ENCODE data around the gene STXBP1.
"Not testable (repeated sequence)": the region's sequence is repeated elsewhere in the genome, so short reads cannot be mapped to it uniquely, and the experiment has no call there.

STXBP1 gene

DNA sequence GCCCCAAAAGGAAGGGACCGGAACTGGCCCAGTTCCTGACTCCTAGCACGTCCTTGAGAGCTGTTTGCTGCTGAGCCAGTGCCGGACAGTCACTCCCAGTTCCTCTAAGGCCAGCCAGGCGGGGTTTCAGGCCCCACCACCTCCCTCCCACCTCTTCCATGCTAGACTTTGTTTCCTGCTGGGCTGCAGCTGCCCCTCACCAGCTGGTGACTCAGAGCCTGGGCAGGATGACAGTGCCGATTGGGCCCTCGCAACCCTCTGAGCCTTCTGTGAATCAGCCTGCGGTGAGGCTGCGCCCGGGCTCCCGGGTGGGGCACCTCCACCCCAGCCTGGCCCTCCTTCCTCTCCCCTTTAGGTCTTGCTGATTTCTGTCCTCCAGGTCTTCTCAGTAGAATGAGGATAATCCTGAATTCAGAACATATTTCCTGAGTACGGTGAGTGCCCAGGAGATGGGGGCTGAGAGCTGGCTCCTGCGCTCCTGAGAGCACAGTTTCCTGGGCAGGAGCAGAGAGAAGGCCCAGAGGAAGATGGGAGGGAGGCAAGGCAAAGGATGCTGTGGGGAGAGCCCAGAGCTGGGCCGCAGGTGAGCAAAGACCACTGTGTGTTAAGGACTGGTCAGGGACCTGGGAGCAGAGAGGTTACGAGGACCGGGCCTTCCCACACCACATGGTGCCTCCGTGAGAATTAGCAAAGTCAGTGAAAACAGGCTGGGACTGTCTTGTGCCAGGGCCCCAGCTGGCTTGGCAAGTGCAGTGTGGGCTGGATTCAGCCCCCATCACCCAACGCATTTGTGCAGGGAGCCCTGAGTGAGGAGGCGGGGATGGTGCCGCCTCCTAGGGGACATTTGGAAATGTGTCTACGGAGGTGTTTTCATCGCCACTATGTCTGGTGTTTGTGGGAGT is 32.9 kb upstream of the STXBP1 start:
- DNase-seq = peak; percentile 97

DNA sequence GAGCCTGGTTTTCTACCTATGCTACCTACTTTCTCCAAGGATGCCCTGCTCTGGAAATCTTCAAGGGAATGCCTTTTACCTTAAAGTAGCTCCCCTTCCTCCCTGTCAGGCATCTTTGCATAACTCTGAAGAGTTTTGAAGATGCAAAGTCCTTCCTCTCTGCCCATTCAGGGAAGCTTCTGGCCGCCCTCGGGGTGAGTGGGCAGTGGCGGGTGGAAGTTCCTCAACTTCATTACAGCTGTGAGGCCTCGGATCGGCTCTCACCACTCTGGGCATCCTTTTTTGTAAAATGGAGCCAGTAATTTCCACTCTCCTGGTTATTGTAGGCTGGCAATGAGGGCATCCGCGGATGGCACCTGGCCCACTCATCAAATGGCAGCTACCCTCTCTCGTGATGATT is 31.7 kb upstream of the STXBP1 start:
- DNase-seq = no peak

DNA sequence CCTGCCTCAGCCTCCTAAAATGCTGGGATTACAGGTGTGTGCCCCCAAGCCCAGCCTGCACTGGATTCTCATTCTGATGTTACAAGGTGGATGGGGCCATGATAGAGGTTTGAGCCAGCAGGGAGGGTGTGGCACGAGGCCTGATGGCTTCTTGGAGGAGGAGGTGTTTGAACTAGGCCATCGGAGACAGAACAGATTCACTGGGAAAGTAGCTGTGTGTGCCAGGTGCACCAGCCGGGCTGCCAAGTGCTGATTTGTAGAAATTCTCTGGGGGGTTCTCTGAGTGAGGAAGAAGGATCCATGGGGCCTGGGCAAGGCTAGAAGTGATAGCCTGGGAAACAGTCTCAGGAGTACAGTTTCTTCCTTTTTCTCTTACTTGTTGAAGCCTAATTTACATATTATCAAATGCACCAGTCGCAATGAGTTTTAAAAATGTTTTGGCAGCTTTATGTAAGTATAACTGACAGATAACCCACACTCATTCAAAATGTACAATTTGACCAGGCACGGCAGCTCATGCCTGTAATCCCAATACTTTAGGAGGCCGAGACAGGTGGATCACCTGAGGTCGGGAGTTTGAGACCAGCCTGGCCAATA is 31.1 kb upstream of the STXBP1 start:
- peak; percentile 63 for DNase-seq

DNA sequence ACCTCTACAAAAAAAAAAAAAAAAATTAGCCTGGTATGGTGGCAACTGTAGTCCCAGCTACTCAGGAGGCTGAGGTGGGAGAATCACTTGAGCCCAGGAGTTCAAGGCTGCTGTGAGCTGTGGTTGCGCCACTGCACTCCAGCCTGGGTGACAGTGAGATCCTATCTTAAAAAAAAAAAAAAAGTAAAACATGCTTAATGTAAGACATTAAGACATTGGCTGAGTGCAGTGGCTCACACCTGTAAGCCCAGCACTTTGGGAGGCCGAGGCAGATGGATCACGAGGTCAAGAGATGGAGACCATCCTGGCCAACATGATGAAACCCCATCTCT is 27.6 kb upstream of the STXBP1 start:
- not testable (repeated sequence) for DNase-seq

DNA sequence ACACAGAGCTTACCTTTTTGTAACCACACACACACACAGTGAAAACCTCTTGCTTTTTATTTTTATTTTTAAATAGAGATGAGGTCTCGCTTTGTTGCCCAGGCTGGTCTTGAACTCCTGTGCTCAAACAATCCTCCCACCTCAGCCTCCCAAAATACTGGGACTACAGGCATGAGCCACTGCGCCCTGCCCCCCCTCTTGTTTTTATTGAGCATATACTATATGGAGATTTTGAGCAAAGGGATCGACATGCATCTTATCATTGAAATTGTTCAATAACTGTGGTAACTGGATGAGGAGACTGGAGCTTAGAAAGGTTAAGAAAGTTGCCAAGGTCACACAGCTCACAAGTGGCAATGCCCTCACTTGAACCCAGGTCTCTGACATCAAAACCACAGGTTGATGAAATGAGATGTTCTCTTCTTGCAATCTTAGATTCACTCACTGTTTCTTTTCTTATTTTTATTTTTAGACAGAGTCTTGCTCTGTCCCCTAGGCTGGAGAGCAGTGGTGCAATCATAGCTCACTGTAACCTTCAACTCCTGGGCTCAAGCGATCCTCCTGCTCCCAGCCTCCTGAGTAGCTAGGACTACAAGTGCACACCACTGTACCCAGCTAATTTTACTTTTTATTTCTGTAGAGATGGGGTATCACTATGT is 26.8 kb upstream of the STXBP1 start:
- DNase-seq = no peak

DNA sequence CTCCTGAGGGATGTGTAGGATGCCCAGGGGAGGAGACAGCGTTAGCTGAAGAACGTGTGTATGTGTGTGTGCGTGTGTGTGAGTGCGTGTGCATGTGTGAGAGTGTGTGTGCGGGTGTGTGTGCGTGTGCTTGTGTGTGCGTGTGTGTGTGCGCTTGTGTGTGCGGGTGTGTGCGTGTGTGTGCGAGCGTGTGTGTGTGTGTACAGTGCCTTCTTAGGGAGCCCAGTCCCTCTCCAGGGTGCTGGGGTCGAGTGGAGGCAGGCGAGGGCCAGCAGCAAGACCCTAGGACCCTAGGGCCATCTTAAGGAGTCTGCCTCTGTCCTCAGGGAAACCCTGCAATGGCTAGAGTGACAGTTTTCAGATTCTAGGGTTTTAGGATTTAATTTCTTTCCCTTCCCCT is 26.0 kb upstream of the STXBP1 start:
- no peak for DNase-seq

DNA sequence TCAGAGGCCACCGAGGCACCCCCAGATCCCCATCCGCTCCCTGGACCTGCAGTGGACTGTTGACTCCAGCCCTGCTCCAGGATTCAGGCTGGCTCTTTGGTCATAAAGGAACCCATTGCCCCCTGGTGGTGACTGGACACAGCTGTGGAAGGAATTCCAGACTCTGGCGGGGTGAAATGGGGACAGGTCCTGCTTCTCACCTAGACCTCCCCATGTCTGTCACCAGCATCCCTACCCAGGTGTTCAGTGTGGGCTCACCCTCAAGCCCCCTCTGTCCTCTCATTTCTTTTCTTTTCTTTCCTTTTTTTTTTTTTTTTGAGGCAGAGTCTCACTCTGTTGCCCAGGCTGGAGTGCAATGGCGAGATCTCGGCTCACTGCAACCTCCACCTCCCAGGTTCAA is 25.5 kb upstream of the STXBP1 start:
- DNase-seq = peak; percentile 94

DNA sequence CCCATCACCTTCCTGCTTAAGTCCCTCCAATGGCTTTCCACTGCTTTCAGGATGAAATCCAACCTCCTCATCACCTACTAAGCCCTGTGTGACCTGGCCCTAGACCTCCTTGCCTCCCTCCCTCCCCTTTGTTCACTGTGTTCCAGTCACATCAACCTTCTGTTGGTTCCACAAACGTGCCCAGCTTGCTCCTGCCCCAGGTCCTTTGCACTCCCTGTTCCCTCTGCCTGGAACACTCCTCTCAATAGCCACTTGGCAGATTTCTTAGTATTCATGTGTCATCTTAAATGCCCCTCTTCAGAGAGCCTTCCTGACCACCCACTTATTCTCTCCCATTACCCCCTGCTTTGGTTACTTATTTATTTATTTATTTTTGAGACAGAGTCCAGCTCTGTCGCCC is 24.1 kb upstream of the STXBP1 start:
- no peak for DNase-seq

DNA sequence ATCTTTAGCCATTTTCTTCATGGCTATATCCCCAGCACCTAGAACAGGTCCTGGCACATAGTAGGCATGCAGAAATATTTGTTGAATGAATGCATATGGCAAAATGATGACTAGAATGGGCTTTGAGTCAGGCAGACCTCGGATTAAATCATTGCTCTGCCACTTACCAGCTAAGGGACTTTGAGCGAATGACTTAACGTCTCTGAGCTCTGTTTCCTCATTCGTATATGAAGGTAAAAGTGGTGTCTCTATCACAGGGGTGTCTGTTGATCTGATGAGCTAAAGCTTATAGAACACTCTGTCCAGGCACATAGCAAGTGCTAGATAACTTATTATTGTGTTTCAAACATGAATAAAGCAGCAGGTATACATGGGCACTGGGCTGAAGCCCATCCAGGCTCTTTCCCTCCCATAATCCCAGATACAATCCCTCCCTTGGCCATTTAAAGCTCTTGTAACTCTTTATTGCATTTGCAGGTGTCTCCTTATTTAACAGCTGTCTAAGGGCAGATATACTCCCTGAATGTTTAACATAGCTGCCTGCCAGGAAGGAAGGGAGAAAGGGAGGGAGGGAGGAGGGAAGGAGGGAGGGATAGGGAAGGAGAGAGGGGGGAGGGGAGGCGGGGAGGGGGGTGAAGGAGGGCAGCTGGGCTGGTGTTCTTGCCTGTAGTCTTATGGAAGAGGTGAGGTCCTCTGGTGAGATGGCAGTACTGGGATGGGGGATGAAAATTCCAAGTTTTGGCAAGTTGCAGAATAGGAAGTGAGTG is 23.2 kb upstream of the STXBP1 start:
- DNase-seq = no peak

DNA sequence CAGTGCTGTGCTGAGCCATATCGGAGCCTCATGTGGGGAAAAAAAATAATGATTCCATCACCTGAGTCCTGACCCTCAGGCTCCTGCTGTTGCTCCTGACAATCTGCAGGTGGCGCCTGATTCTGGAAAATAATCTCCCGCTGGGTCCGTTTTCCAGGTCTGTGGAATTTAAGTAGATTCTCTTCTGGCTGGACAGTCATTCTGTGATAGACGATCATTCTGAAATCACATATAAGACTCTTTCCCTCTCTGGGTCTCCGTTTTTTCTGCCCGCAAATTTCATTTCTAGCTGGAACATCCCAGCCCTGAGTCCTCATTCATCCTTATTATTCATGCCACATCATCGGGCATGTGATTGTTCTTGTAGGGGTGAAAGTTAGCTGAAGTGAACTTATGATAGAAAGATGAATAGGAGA is 22.1 kb upstream of the STXBP1 start:
- DNase-seq = peak; percentile 78

DNA sequence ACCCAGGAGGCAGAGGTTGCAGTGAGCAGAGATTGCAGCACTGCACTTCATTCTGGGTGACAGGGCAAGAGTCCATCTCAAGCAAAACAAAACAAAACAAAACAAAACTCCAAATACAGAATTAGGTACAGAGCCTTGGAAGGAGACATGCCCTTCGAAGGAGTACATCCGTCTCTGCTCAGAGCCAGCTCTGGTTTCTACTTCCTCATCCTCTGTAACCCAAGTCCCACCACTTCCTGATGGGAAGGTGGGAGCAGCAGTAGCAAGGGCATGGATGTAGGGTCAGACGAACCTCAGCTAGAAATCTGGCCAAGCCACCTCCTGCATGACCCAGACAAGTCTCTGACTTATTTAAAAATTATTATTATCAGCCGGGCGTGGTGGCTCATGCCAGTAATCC is 16.5 kb upstream of the STXBP1 start:
- DNase-seq = no peak

DNA sequence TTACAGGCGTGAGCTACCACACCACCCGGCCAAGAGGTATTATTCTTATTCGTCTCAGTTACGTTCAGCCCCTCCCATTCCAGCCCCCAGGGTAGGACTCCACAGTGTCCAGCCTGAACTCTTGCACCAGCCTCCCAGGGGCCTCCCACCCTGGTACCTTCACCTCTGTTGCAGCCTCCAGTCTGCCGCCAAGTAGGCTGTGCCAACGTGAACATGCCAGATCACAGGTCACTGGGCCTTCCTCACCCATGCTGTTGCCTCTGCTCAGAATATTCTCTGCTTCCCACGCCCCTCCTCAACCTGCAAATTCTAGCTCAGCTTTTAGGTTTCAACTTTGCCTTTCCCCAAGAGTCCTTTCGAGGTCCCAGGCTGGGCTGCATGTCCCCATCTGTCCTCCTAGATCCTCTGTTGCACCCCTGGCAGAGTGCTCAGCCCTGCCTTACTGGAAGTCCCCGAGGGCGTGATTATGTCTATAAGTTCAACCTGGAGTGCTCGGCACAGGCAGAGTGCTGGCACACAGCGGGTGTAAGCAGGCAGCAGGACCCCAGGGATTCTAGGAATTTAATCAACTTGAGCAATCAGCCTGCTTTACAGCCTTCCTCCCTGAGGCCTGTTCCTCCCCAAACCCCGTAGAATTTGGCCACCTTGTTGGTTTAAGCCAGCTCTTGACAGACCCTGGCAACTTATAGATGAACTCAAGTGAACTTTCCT is 13.1 kb upstream of the STXBP1 start:
- DNase-seq = no peak

DNA sequence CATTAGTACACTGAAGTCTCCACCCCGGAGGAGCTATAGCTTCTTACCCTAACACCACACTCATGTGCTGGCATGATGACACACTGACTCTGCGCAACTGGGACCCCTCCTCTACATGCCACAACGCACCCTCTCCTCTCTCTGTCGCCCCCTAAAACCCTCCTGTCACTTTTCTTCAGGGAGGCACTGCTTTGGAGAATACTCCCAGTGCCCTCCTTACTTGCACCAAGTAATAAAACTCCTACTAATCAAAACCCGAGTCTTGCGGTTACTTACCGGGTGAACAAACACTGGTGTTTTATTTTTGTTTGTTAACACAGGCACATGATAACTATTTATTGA is 12.6 kb upstream of the STXBP1 start:
- DNase-seq = no peak

DNA sequence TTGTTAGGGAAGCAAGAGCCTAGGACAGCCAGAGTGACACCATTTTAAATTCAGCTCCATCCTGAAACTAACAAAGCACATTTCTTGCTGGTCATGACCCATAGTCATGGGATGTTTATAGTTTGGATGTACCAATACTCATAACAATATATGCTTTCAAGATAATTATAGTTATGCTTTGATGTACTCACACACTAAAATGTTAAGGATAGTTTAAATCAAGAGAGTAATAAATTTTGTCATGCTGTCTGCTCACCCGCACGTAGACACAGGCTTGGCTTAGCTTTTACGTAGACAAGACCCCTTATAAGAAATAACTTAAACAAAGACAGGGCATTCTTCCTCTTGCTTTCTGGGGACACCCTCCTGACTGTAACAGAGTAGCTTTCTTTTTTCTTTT is 8.9 kb upstream of the STXBP1 start:
- no peak for DNase-seq

DNA sequence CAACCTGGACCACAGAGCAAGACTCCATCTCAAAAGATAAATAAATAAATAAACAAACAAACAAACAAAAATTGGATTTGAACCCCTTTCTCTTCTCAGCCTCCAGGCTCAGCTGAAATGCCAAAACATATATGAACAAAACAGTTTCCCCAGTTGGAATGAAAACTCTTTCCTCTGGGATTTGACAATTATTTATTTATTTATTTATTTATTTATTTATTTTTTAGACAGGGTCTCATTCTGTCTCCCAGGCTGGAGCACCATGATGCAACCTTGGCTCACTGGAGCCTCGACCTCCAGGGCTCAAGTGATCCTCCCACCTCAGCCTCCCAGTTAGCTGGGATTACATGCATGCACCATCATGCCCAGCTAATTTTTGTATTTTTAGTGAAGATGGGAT is 6.0 kb upstream of the STXBP1 start:
- DNase-seq = no peak

DNA sequence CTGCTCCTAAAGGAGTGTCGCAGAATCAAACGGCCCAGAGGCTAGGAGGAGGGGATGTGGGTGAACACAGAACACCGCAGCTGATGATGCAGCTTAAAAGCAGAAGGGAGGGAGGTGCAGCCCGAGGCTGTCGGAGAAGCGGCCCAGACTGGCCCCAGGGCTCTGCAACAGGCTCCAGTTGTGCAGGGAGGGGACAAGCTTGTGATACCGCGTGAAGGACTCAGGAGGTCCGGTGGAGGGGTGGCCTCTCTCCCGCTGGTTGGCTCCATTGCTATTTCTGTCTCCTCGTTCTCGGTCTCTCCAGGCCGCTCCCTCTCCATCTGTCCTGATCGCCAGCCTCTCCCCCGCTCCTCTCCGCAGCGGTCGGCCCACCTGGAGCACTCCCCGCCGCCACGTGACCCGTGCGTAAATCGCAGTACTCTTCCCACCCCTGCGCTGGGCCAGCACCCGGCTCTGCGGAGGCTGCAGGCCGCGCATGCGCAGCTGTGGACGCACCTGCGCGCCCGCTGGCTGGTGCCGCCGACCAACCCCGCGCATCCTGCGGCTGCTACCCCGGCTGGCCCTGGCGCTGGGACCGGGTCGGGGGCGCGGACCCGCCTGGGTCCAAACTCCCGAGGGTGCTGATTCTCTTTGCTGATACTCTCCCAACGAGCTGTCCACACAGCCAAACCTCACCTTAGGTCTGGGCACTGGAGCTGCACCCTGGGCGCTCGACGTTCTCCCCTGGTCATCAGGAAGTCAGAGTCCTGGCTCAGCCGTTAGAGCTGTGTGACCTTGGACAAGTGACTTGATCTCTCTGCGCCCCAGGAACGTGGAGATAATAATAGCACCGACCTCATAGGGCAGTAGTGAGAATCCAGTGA is 3.7 kb upstream of the STXBP1 start:
- peak; percentile 70 for DNase-seq

DNA sequence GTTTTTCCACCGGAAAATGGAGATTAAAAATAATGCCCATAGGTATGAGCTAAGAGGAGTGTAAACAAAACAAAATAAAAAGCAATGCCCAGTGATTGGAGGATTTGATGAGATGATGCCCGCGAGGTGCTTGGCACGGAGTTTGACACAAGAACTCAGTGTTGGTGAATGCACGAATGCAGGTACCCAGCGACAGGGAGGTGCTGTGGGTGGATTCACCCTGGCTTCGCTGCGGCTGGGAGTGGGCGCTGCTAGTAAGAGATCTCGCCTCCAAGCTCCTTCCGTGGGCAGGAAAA is 526 bp upstream of the STXBP1 start:
- no peak for DNase-seq

DNA sequence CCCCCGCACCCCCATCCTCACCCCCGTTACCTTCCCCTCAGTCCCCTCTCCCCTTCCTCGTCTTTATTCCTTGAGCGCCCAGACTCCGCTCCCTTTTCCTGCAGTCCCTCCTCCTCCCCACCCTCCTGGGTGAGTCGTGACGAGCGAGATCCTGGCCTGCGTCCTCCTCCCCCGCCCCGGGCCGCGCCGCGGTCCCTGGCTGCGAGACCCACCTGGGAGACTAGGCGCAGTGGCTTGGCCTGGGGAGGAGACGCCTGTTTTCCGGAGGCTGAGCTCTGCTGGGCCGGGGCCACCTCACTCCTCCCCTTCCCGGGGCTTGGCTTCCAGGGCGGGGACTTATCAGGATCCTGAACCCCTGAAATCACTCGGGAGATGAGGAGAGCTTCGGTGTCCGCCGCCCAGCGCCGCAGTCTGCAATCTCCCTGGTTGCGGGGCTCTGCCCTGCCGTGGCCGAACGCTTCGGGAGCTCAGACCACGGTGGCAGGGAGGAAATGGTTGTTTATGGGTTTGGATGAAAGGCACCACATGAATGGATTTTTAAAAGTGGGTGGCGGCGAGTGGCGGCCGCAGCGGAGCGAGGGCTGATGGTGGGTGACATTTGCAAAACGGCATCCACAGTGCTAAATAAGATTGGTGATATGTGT is 984 bp downstream of the STXBP1 start:
- peak; percentile 52 for DNase-seq

DNA sequence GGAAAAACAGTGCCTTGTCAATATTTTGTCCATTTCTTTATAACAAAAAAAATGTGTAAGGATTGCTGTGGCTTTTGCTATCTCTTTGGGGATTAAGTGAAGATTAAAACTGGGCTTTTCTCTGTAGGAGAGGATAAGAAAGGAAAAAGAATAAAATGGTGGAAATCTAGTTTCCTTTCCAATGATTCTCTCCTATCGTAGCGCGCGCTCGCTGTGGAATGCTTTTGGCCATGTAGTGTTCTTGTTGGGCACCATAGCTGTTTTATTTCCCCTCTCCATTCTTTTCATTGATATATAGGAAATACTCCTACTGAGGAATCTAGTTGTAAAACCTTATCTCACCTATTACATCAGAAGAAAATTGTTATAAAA is 1.5 kb downstream of the STXBP1 start:
- no peak for DNase-seq

DNA sequence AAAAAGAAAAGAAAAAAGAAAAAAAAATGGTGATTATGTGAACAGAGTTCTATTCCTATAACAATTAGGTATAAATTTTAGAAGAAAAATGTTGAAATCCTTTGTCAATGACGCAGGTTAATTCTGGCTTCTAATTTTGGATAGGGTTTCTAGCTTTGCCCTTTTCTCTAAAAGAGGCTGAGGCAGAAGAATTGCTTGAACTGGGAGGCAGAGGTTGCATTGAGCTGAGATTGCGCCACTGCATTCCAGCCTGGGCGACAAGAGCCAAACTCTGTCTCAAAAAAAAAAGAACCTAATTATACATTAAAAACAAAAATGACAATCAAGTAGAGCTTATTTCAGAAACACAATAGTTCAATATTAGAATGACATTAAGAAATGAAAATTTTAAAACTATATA is 2.9 kb downstream of the STXBP1 start:
- DNase-seq = no peak

DNA sequence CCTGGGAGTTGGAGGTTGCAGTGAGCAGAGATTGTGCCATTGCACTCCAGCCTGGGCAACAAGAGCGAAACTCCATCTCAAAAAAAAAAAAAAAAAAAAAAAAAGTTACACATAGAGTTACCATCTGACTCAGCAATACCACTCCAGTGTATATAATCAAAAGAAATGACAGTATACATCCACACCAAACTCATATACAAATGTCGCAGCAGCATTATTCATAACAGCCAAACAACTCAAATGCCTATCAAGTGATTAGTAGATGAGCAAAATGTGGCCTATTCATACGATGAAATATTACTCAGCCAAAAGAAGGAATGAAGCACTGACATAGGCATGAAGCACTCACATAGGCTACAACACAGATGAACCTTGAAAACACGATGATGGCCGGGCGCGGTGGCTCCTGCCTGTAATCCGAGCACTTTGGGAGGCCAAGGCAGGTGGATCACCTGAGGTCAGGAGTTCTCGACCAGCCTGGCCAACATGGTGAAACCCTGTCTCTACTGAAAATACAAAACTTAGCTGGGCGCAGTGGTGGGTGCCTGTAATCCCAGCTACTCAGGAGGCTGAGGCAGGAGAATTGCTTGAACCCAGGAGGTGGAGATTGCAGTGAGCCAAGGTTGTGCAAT is 9.4 kb downstream of the STXBP1 start:
- not testable (repeated sequence) for DNase-seq

All from hematopoietic multipotent progenitor cell treated with erythropoietin and hydrocortisone succinate and interleukin-3 and kit ligand, for 6 days (in vitro differentiated cells).